Adrenal gland (tissue), 5 donors: ENCODE data around the gene FAM117B.

ENCODE experiments used
- POLR2A ChIP-seq, 2 donors: fragments of 450-650 bp; IDR thresholded peaks; one replicate each; pipeline ENCODE4 v1.6.1; 2017; ENCODE audit warnings: antibody characterized with exemption in 2 of 2, mild to moderate bottlenecking in 2 of 2, moderate library complexity in 1 of 2
- TF ChIP-seq, protein P1 (sequence below), 6 experiments: fragments of 450-650 bp in 4 of 6; fragments of 200-600 bp in 2 of 6; sonication (generic) in 1 of 6; IDR thresholded peaks; 1 replicate in 5 of 6; 2 replicates in 1 of 6; pipeline versions ENCODE4 v1.5.1 to v1.8.0; 2016 to 2021; ENCODE audit warnings: antibody characterized with exemption in 6 of 6, mild to moderate bottlenecking in 2 of 6, moderate library complexity in 1 of 6
- donor health status: DM: no; HTN: no; CAD: no.

GRCh38 chr2:202652119-202652518 is 17.4 kb downstream of the FAM117B start:
- TF ChIP-seq, protein P1, sequence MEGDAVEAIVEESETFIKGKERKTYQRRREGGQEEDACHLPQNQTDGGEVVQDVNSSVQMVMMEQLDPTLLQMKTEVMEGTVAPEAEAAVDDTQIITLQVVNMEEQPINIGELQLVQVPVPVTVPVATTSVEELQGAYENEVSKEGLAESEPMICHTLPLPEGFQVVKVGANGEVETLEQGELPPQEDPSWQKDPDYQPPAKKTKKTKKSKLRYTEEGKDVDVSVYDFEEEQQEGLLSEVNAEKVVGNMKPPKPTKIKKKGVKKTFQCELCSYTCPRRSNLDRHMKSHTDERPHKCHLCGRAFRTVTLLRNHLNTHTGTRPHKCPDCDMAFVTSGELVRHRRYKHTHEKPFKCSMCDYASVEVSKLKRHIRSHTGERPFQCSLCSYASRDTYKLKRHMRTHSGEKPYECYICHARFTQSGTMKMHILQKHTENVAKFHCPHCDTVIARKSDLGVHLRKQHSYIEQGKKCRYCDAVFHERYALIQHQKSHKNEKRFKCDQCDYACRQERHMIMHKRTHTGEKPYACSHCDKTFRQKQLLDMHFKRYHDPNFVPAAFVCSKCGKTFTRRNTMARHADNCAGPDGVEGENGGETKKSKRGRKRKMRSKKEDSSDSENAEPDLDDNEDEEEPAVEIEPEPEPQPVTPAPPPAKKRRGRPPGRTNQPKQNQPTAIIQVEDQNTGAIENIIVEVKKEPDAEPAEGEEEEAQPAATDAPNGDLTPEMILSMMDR (IDR thresholded peaks at IDR 0.05): no peak
- TF ChIP-seq POLR2A (IDR thresholded peaks at IDR 0.05): no peak
